Endothelial cell of umbilical vein (primary cell): ENCODE results near the gene INPP4B. TPM values are rescaled to one million over a fixed set of nuclear protein-coding genes. Genes with fewer than 3 reads are reported as not detected.

ENCODE experiments used
- BruUV-seq: library from RNA; stranded (reverse); fragments of 400-500 nt; replicated peaks from 2 replicates; lab custom pipeline; 2021; lab: Mats Ljungman, UMichigan
- CTCF ChIA-PET: fragments of 300-600, 350-600 bp; sonication (Branson Sonifier 250); formaldehyde crosslinking; loops from one replicate; lab custom pipeline; 2021; ENCODE audit warnings: antibody characterized with exemption, inconsistent platforms; lab: Charles Lee
- POLR2A ChIA-PET: fragments of 300-600, 350-600 bp; sonication (Branson Sonifier 250); formaldehyde crosslinking; loops from one replicate; lab custom pipeline; 2021; ENCODE audit warnings: antibody characterized with exemption, inconsistent platforms; lab: Charles Lee
- DNase-seq: peaks from one replicate; pipeline ENCODE4 v3.0.0-alpha.2; 2011; ENCODE audit warnings: low read depth, low spot score
- FAIRE-seq: peaks from 2 replicates; lab custom pipeline; 2011; peaks lifted over from hg19 to GRCh38; lab: Jason Lieb, UNC
- H2AFZ ChIP-seq: 2 replicates; pipeline ENCODE4 v1.6.0; 2012; ENCODE audit warnings: low read depth, low read length, control low read depth, inconsistent platforms
- H3K27ac ChIP-seq: 2 replicates; pipeline ENCODE4 v1.5.1; 2011; ENCODE audit warnings: low read depth, mild to moderate bottlenecking, control low read depth, low read length, moderate library complexity; ENCODE audit not compliant: insufficient read depth
- H3K27me3 ChIP-seq, 2 experiments: 2 replicates each; pipeline versions ENCODE4 v1.6.0 to v1.6.1; 2011; ENCODE audit warnings: low read length in 2 of 2, mixed read lengths in 1 of 2; ENCODE audit not compliant: control insufficient read depth in 2 of 2, insufficient read depth in 2 of 2
- H3K36me3 ChIP-seq, 2 experiments: 2 replicates in 1 of 2; 3 replicates in 1 of 2; pipeline ENCODE4 v1.5.1; 2011; ENCODE audit warnings: low read length in 2 of 2, mild to moderate bottlenecking in 1 of 2, moderate library complexity in 1 of 2; ENCODE audit not compliant: control insufficient read depth in 2 of 2, insufficient read depth in 2 of 2; ENCODE audit errors: extremely low read depth in 1 of 2
- H3K4me1 ChIP-seq: 3 replicates; pipeline ENCODE4 v1.5.1; 2011; ENCODE audit warnings: mild to moderate bottlenecking, low read length; ENCODE audit not compliant: control insufficient read depth, insufficient read depth; ENCODE audit errors: extremely low read depth
- H3K4me2 ChIP-seq: 2 replicates; pipeline ENCODE4 v1.6.1; 2011; ENCODE audit warnings: low read length, control low read depth, mixed read lengths; ENCODE audit not compliant: insufficient read depth
- H3K4me3 ChIP-seq, 3 experiments: fragments of 200-600 bp in 1 of 3; sonication (generic), shearing (Covaris generic) in 1 of 3; replicated peaks in 1 of 3; 2 replicates each; pipeline ENCODE4 v1.5.1; 2011 to 2016; ENCODE audit warnings: control low read depth in 3 of 3, low read length in 3 of 3, mild to moderate bottlenecking in 2 of 3, inconsistent platforms in 1 of 3, low read depth in 1 of 3, moderate library complexity in 1 of 3; ENCODE audit not compliant: insufficient read depth in 1 of 3
- H3K79me2 ChIP-seq: 2 replicates; pipeline ENCODE4 v1.6.0; 2012; ENCODE audit warnings: low read length, inconsistent platforms; ENCODE audit not compliant: control insufficient read depth, insufficient read depth
- H3K9ac ChIP-seq: replicated peaks from 2 replicates; pipeline ENCODE3; 2011; ENCODE audit warnings: low read length, control low read depth; ENCODE audit not compliant: insufficient read depth; ENCODE audit errors: extremely low read depth
- H3K9me1 ChIP-seq: replicated peaks from 3 replicates; pipeline ENCODE4 v1.6.0; 2011; ENCODE audit warnings: mild to moderate bottlenecking, low read length; ENCODE audit not compliant: control insufficient read depth, insufficient read depth; ENCODE audit errors: extremely low read depth
- H3K9me3 ChIP-seq: replicated peaks from 2 replicates; pipeline ENCODE4 v1.5.1; 2012; ENCODE audit warnings: low read length, inconsistent platforms; ENCODE audit not compliant: control insufficient read depth, insufficient read depth
- H4K20me1 ChIP-seq: replicated peaks from 2 replicates; pipeline ENCODE3; 2011; ENCODE audit warnings: mild to moderate bottlenecking, low read length; ENCODE audit not compliant: control insufficient read depth, insufficient read depth; ENCODE audit errors: extremely low read depth
- CTCF ChIP-seq, 2 donors: IDR thresholded peaks; 1 replicate in 1 of 2; 2 replicates in 1 of 2; pipeline ENCODE4 v1.5.1; 2011; ENCODE audit warnings: low read length in 2 of 2, mild to moderate bottlenecking in 2 of 2, moderate library complexity in 2 of 2, control low read depth in 1 of 2, inconsistent platforms in 1 of 2, low read depth in 1 of 2; ENCODE audit not compliant: insufficient read depth in 1 of 2; ENCODE audit errors: extremely low read depth in 1 of 2
- EZH2 ChIP-seq: IDR thresholded peaks from 2 replicates; pipeline ENCODE4 v1.6.1; 2012; ENCODE audit warnings: borderline replicate concordance, low read depth, mild to moderate bottlenecking, moderate library complexity, low read length, inconsistent platforms; ENCODE audit not compliant: severe bottlenecking
- FOS ChIP-seq: IDR thresholded peaks from 2 replicates; pipeline ENCODE4 v1.6.1; 2011; ENCODE audit warnings: mild to moderate bottlenecking, low read length, moderate library complexity, borderline replicate concordance; ENCODE audit not compliant: insufficient read depth
- GATA2 ChIP-seq: IDR thresholded peaks from 2 replicates; pipeline ENCODE4 v1.7.0; 2011; ENCODE audit warnings: low read depth, mild to moderate bottlenecking, moderate library complexity, mixed read lengths, low read length; ENCODE audit not compliant: insufficient read length, insufficient read depth
- JUN ChIP-seq: IDR thresholded peaks from 2 replicates; pipeline ENCODE4 v1.6.1; 2011; ENCODE audit warnings: borderline replicate concordance, low read depth; ENCODE audit not compliant: insufficient read length, insufficient read depth
- MAX ChIP-seq: IDR thresholded peaks from 2 replicates; pipeline ENCODE4 v1.6.1; 2011; ENCODE audit not compliant: insufficient read depth, insufficient read length
- MYC ChIP-seq: IDR thresholded peaks from one replicate; pipeline ENCODE4 v1.6.1; 2011; ENCODE audit warnings: mild to moderate bottlenecking, low read depth, low read length
- POLR2A ChIP-seq: IDR thresholded peaks from 2 replicates; pipeline ENCODE4 v1.6.1; 2012; ENCODE audit warnings: low read depth, mild to moderate bottlenecking, control low read depth, low read length
- POLR2AphosphoS5 ChIP-seq: IDR thresholded peaks from 2 replicates; pipeline ENCODE4 v1.6.1; 2012; ENCODE audit warnings: low read depth, mild to moderate bottlenecking, control low read depth, low read length, moderate library complexity; ENCODE audit not compliant: insufficient read depth
- dilution Hi-C: fragments of 300-500 bp; cut with MboI; formaldehyde crosslinking; loops from one replicate; pipeline ENCODE4 v1.15.0; 2019; ENCODE audit warnings: low sequenced_read_pairs; ENCODE audit not compliant: extremely low pct_ligation_motif_present
- intact Hi-C: fragments of 100-400 bp; cut with micrococcal nuclease; formaldehyde crosslinking; loops from one replicate; pipeline ENCODE4 v1.10.0; 2022
- polyA plus RNA-seq, 4 experiments: library from polyadenylated mRNA; depleted of rRNA in 3 of 4; stranded (reverse) in 3 of 4; unstranded in 1 of 4; fragments of >200 nt; gene quantifications; 2 replicates each; pipeline versions ENCODE4 v1.2.1 to v1.2.3, GENCODE V29; 2011 to 2012; ENCODE audit warnings: missing spikeins in 1 of 4
- total RNA-seq: library from RNA; stranded (reverse); gene quantifications from 2 replicates; pipeline ENCODE4 v1.2.3, GENCODE V29; 2021

The INPP4B gene
- total and polyA plus RNA-seq, 2 donors (not counting 3 experiments of a cell fraction or from before 2014, with no cell fraction given): 0.41 to 3.1 TPM

GRCh38 chr4:142777045-142777743 lies 68.9 kb downstream of the INPP4B start:
- FAIRE-seq (no peak), DNase-seq (no peak)
- no TSS peak for BruUV-seq
- no peaks in the 10 kb centered on the region for H4K20me1 ChIP-seq
- H3K9ac ChIP-seq: no peak overlapping the region
- no peak overlapping the region for H2AFZ ChIP-seq
- H3K9me3 ChIP-seq: no peaks in the 10 kb centered on the region
- no peaks in the 10 kb centered on the region for H3K79me2 ChIP-seq
- H3K4me1 ChIP-seq: no peaks in the 10 kb centered on the region
- dilution Hi-C loops: no loop called here
- no peaks in the 10 kb centered on the region for H3K9me1 ChIP-seq
- no peaks in the 10 kb centered on the region for H3K36me3 ChIP-seq
- H3K4me2 ChIP-seq: no peak overlapping the region
- H3K4me3 ChIP-seq: no peak overlapping the region
- POLR2A ChIA-PET: no interaction called here
- H3K27ac ChIP-seq: no peak overlapping the region
- TF ChIP-seq GATA2 (no peak), POLR2AphosphoS5 (no peak), POLR2A (no peak), JUN (no peak), MAX (no peak), CTCF (IDR thresholded peaks at IDR 0.05; ENCODE audit: extremely low read depth in 1 of 2, insufficient read depth in 1 of 2, low read depth in 1 of 2, low read length in 2 of 2) (no peak), EZH2 (no peak), FOS (no peak), MYC (no peak)
- H3K27me3 ChIP-seq: no peaks in the 10 kb centered on the region
- intact Hi-C loops: no loop called here
- CTCF ChIA-PET: no interaction called here
